Vagina (tissue), 2 donors: ENCODE data around the gene PPP2R2B. TPM values are rescaled to one million over a fixed set of nuclear protein-coding genes. Genes with fewer than 3 reads are reported as not detected.

Experiments
- DNase-seq, 2 donors: peaks; one replicate each; pipeline ENCODE4 v3.0.0-alpha.2; 2017; ENCODE audit errors: extremely low spot score in 2 of 2
- H3K27ac ChIP-seq: fragments of 200-600 bp; sonication (generic); one replicate; pipeline ENCODE4 v1.5.1; 2019
- H3K27me3 ChIP-seq: fragments of 200-600 bp; sonication (generic); one replicate; pipeline ENCODE4 v1.5.1; 2019
- H3K36me3 ChIP-seq, 2 donors: fragments of 200-600 bp; sonication (generic); one replicate each; pipeline ENCODE4 v1.5.1; 2017 to 2019
- H3K4me1 ChIP-seq: fragments of 200-600 bp; sonication (generic); one replicate; pipeline ENCODE4 v1.5.1; 2019
- H3K4me3 ChIP-seq, 2 donors: fragments of 200-600 bp; sonication (generic); 1 replicate in 1 of 2; 2 replicates in 1 of 2; pipeline ENCODE4 v1.5.1; 2016 to 2019
- H3K9me3 ChIP-seq: fragments of 200-600 bp; sonication (generic); one replicate; pipeline ENCODE4 v1.5.1; 2019
- POLR2A ChIP-seq, 2 donors: fragments of 450-650 bp; IDR thresholded peaks; one replicate each; pipeline ENCODE4 v1.6.1; 2017; ENCODE audit warnings: antibody characterized with exemption in 2 of 2, mild to moderate bottlenecking in 2 of 2, moderate library complexity in 2 of 2
- POLR2AphosphoS5 ChIP-seq, 2 donors: sonication (generic); formaldehyde crosslinking; IDR thresholded peaks; one replicate each; pipeline ENCODE4 v1.9.0; 2017; ENCODE audit warnings: antibody characterized with exemption in 2 of 2, mild to moderate bottlenecking in 2 of 2, low read depth in 1 of 2; ENCODE audit not compliant: insufficient read depth in 1 of 2
- intact Hi-C: fragments of 100-400 bp; cut with DNase I; formaldehyde crosslinking; loops from one replicate; pipeline ENCODE4 v1.15.1; 2023
- total RNA-seq: library from RNA; depleted of rRNA; stranded (reverse); fragments of >200 nt; gene quantifications from one replicate; pipeline ENCODE4 v1.2.3, GENCODE V29; 2016
- TF ChIP-seq, protein P1 (sequence below), 3 experiments: fragments of 450-650 bp in 2 of 3; fragments of 200-600 bp in 1 of 3; sonication (generic) in 1 of 3; IDR thresholded peaks; one replicate each; pipeline ENCODE4 v1.5.1; 2017 to 2019; ENCODE audit warnings: antibody characterized with exemption in 3 of 3, mild to moderate bottlenecking in 2 of 3, moderate library complexity in 2 of 3

Gene PPP2R2B
- total RNA-seq, 1 donor from 2014 or later, result 6.6 TPM

DNA sequence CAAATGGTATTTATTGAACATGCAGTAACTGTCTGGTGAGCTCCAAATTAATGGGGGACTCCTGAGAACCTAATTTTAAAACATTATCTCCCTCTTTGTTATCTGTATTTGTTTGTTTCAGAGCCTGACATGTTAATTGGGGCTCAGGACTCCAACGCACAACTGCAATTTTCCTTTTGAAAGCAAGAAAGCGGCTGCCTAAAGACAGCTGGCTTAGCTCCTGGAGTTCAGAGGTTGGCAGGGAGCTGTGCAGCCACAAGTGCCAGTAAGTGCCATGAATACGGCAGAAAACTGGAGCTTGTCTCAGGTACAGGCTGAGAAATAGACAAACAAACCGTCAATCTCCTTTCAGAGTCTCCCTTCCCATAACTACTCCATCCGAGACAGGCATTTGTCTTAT is 80.9 kb downstream of the PPP2R2B start:
- peaks cover 8% of the 10 kb centered on the region for H3K4me1 ChIP-seq
- H3K36me3 ChIP-seq, result no peaks in the 10 kb centered on the region
- no peak overlapping the region for H3K4me3 ChIP-seq
- no peaks in the 10 kb centered on the region for H3K9me3 ChIP-seq
- TF ChIP-seq, protein P1, sequence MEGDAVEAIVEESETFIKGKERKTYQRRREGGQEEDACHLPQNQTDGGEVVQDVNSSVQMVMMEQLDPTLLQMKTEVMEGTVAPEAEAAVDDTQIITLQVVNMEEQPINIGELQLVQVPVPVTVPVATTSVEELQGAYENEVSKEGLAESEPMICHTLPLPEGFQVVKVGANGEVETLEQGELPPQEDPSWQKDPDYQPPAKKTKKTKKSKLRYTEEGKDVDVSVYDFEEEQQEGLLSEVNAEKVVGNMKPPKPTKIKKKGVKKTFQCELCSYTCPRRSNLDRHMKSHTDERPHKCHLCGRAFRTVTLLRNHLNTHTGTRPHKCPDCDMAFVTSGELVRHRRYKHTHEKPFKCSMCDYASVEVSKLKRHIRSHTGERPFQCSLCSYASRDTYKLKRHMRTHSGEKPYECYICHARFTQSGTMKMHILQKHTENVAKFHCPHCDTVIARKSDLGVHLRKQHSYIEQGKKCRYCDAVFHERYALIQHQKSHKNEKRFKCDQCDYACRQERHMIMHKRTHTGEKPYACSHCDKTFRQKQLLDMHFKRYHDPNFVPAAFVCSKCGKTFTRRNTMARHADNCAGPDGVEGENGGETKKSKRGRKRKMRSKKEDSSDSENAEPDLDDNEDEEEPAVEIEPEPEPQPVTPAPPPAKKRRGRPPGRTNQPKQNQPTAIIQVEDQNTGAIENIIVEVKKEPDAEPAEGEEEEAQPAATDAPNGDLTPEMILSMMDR (IDR thresholded peaks at IDR 0.05), result no peak
- no peak for TF ChIP-seq POLR2A (IDR thresholded peaks at IDR 0.05)
- no peak for TF ChIP-seq POLR2AphosphoS5 (IDR thresholded peaks at IDR 0.05; ENCODE audit: insufficient read depth in 1 of 2, low read depth in 1 of 2)
- no peaks in the 10 kb centered on the region for H3K27me3 ChIP-seq
- no peak overlapping the region for H3K27ac ChIP-seq
- no peak for DNase-seq
- intact Hi-C loops, result no loop called here

- DNase-seq, result no peak
- Histone ChIP-seq H3K4me1 (peaks cover 8% of the 10 kb centered on the region), H3K27me3 (no peaks in the 10 kb centered on the region), H3K27ac (no peak overlapping the region), H3K36me3 (no peaks in the 10 kb centered on the region), H3K9me3 (no peaks in the 10 kb centered on the region), H3K4me3 (no peak overlapping the region)
- TF ChIP-seq, protein P1 (IDR thresholded peaks at IDR 0.05), result no peak
- TF ChIP-seq POLR2AphosphoS5 (IDR thresholded peaks at IDR 0.05; ENCODE audit: insufficient read depth in 1 of 2, low read depth in 1 of 2) (no peak), POLR2A (IDR thresholded peaks at IDR 0.05) (no peak)
- intact Hi-C loops, result no loop called here
These were observed 81.6 kb downstream of the PPP2R2B start for GRCh38 chr5:146796911-146797310.

DNA sequence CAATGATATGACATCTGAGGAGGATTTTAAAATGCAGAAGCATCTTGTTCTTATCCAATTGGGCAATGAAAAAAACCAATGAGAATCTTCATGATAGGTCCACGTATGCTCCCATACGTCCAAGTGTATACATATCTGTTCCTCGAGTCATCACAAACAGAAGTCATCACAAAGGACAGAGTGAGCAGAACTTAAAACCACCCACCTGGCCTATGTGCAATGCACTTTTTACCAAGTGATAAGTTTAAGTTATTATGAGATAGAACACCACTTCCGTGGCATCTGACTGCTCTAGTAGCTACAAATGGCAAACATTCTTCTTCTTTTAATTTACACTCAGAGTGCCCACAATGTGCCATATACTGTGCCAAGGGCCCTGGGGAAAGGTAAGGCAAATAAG is 82.4 kb downstream of the PPP2R2B start:
- no peaks in the 10 kb centered on the region for H3K9me3 ChIP-seq
- no peaks in the 10 kb centered on the region for H3K36me3 ChIP-seq
- DNase-seq, result no peak
- TF ChIP-seq, protein P1 (IDR thresholded peaks at IDR 0.05), result no peak
- no peak for TF ChIP-seq POLR2A (IDR thresholded peaks at IDR 0.05)
- no peak for TF ChIP-seq POLR2AphosphoS5 (IDR thresholded peaks at IDR 0.05; ENCODE audit: insufficient read depth in 1 of 2, low read depth in 1 of 2)
- H3K4me1 ChIP-seq, result peaks cover 8% of the 10 kb centered on the region
- intact Hi-C loops, result no loop called here
- H3K4me3 ChIP-seq, result no peak overlapping the region
- H3K27ac ChIP-seq, result no peak overlapping the region
- no peaks in the 10 kb centered on the region for H3K27me3 ChIP-seq

GRCh38 chr5:146794326-146795029 is 84.1 kb downstream of the PPP2R2B start:
- intact Hi-C loops, result no loop called here
- H3K9me3 ChIP-seq, result no peaks in the 10 kb centered on the region
- no peaks in the 10 kb centered on the region for H3K36me3 ChIP-seq
- peaks cover 8% of the 10 kb centered on the region for H3K4me1 ChIP-seq
- no peaks in the 10 kb centered on the region for H3K27me3 ChIP-seq
- no peak overlapping the region for H3K27ac ChIP-seq
- no peak overlapping the region for H3K4me3 ChIP-seq
- DNase-seq, result no peak
- no peak for TF ChIP-seq POLR2A (IDR thresholded peaks at IDR 0.05)
- TF ChIP-seq POLR2AphosphoS5 (IDR thresholded peaks at IDR 0.05; ENCODE audit: insufficient read depth in 1 of 2, low read depth in 1 of 2), result no peak
- TF ChIP-seq, protein P1 (IDR thresholded peaks at IDR 0.05), result no peak

- Histone ChIP-seq H3K9me3 (no peaks in the 10 kb centered on the region), H3K4me3 (no peak overlapping the region), H3K27ac (no peak overlapping the region), H3K27me3 (no peaks in the 10 kb centered on the region), H3K36me3 (no peaks in the 10 kb centered on the region), H3K4me1 (peaks cover 8% of the 10 kb centered on the region)
- intact Hi-C loops, result no loop called here
- no peak for DNase-seq
- TF ChIP-seq POLR2A (IDR thresholded peaks at IDR 0.05), result no peak
- no peak for TF ChIP-seq POLR2AphosphoS5 (IDR thresholded peaks at IDR 0.05; ENCODE audit: insufficient read depth in 1 of 2, low read depth in 1 of 2)
- TF ChIP-seq, protein P1 (IDR thresholded peaks at IDR 0.05), result no peak
These were observed 84.8 kb downstream of the PPP2R2B start for GRCh38 chr5:146793709-146794108.
